HG03039 (cell line): ENCODE results near the gene MYT1.
"Not testable (repeated sequence)": the region's sequence is repeated elsewhere in the genome, so short reads cannot be mapped to it uniquely, and the experiment has no call there.

Experiments used
- ATAC-seq: cut with Tn5 transposase; IDR thresholded peaks from one replicate; pipeline ENCODE4 v1.9.1; 2021; ENCODE audit warnings: mild to moderate bottlenecking, moderate library complexity; ENCODE audit not compliant: unreplicated experiment

The MYT1 gene

GRCh38 chr20:64164123-64164836 is at the start of gene MYT1:
MYT1 (plus strand) TSS chr20:64164452; CDS start chr20:64198862, 34,410 bp downstream.
- no peak for ATAC-seq

GRCh38 chr20:64115171-64115911 is 48.9 kb upstream of the MYT1 start:
- no peak for ATAC-seq

GRCh38 chr20:64116016-64116415 is 48.2 kb upstream of the MYT1 start:
- ATAC-seq, result no peak

- ATAC-seq, result no peak
Observed at GRCh38 chr20:64116541-64117431, 47.5 kb upstream of the MYT1 start.

- not testable (repeated sequence) for ATAC-seq
Observed at GRCh38 chr20:64117432-64117777, 46.8 kb upstream of the MYT1 start.

- ATAC-seq, result no peak
Observed at GRCh38 chr20:64119301-64119680, 45.0 kb upstream of the MYT1 start.

GRCh38 chr20:64119681-64120341 is 44.4 kb upstream of the MYT1 start:
- ATAC-seq, result no peak

GRCh38 chr20:64121586-64121985 is 42.7 kb upstream of the MYT1 start:
- no peak for ATAC-seq

GRCh38 chr20:64122927-64123326 is 41.3 kb upstream of the MYT1 start:
- ATAC-seq, result not testable (repeated sequence)

- ATAC-seq, result not testable (repeated sequence)
Observed at GRCh38 chr20:64123517-64123916, 40.7 kb upstream of the MYT1 start.

- ATAC-seq, result no peak
Observed at GRCh38 chr20:64129146-64129782, 35.0 kb upstream of the MYT1 start.

GRCh38 chr20:64130271-64130670 is 34.0 kb upstream of the MYT1 start:
- no peak for ATAC-seq

- ATAC-seq, result no peak
Observed at GRCh38 chr20:64130876-64131275, 33.4 kb upstream of the MYT1 start.

GRCh38 chr20:64131406-64131805 is 32.8 kb upstream of the MYT1 start:
- no peak for ATAC-seq

GRCh38 chr20:64133951-64134407 is 30.3 kb upstream of the MYT1 start:
- ATAC-seq, result no peak

GRCh38 chr20:64134744-64135143 is 29.5 kb upstream of the MYT1 start:
- ATAC-seq, result not testable (repeated sequence)

GRCh38 chr20:64136004-64136710 is 28.1 kb upstream of the MYT1 start:
- no peak for ATAC-seq

GRCh38 chr20:64137598-64138031 is 26.6 kb upstream of the MYT1 start:
- no peak for ATAC-seq

- ATAC-seq, result no peak
Observed at GRCh38 chr20:64138276-64138815, 25.9 kb upstream of the MYT1 start.
